ENCODE results near the gene SLC24A3.

DNA sequence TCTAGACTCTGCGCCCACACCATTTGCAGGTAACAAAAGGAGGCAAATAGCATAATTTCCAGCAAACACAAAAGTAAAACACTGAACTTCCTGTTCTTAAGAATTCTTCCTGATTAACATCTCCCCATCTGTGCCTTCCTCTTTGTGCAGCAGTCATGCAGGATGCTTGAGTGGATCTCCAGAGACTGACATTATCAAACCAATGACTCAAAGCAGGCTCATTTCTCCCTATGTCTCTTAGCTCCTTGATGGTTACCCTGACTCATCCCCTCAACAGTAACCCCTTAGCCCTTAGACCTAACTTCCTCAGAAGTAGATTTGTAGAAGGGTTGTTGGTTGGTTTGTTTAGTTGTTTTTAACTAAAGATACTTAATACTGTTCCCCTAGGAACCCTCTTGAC lies 408.6 kb downstream of the SLC24A3 start:
- TF ChIP-seq CTCF (conservative IDR thresholded peaks at IDR 0.05) (no peak), EZH2 (IDR thresholded peaks at IDR 0.05; ENCODE audit: low read depth) (no peak)

Measured in PC-9 (cell line).